ENCODE results near the gene VTA1. TPM values are rescaled to one million over a fixed set of nuclear protein-coding genes. Genes with fewer than 3 reads are reported as not detected.
"Not testable (repeated sequence)": the region's sequence is repeated elsewhere in the genome, so short reads cannot be mapped to it uniquely, and the experiment has no call there.

VTA1 gene
- polyA plus RNA-seq, 4 donors = 42.0 to 73.9 (median 47.1) TPM

- Histone ChIP-seq H3K4me1 (ENCODE audit: control insufficient read depth in 3 of 3, insufficient read depth in 2 of 3, low read depth in 1 of 3, low read length in 2 of 3) (no peaks in the 10 kb centered on the region), H3K4me3 (ENCODE audit: low read depth in 1 of 3, low read length in 3 of 3) (no peak overlapping the region), H3K27me3 (ENCODE audit: control insufficient read depth in 3 of 3, insufficient read depth in 3 of 3, low read length in 3 of 3) (no peaks in the 10 kb centered on the region), H3K9me3 (ENCODE audit: control insufficient read depth in 2 of 2, insufficient read depth in 1 of 2, low read depth in 1 of 2, low read length in 1 of 2) (peaks cover 0 to 3% of the 10 kb centered on the region in 2 donors), H3K27ac (ENCODE audit: low read depth in 1 of 3, low read length in 2 of 3) (no peak overlapping the region), H3K36me3 (ENCODE audit: control insufficient read depth in 3 of 3, insufficient read depth in 2 of 3, low read depth in 1 of 3, low read length in 3 of 3) (peaks cover 3 to 8% (median 4%) of the 10 kb centered on the region in 3 donors)
- FAIRE-seq (no peak), DNase-seq (no peak)
- WGBS, 3 donors = 83 to 96% (median 84%) methylated on average over 2 of the region's 2 CpGs
These were observed 71.4 kb downstream of the VTA1 start for GRCh38 chr6:142218446-142218845.

GRCh38 chr6:142222022-142222421 lies 75.0 kb downstream of the VTA1 start:
- Histone ChIP-seq H3K4me3 (ENCODE audit: low read depth in 1 of 3, low read length in 3 of 3) (no peak overlapping the region), H3K9me3 (ENCODE audit: control insufficient read depth in 2 of 2, insufficient read depth in 1 of 2, low read depth in 1 of 2, low read length in 1 of 2) (no peaks in the 10 kb centered on the region), H3K36me3 (ENCODE audit: control insufficient read depth in 3 of 3, insufficient read depth in 2 of 3, low read depth in 1 of 3, low read length in 3 of 3) (peaks cover 0 to 4% (median 2%) of the 10 kb centered on the region in 3 donors), H3K27ac (ENCODE audit: low read depth in 1 of 3, low read length in 2 of 3) (no peak overlapping the region), H3K4me1 (ENCODE audit: control insufficient read depth in 3 of 3, insufficient read depth in 2 of 3, low read depth in 1 of 3, low read length in 2 of 3) (no peaks in the 10 kb centered on the region), H3K27me3 (ENCODE audit: control insufficient read depth in 3 of 3, insufficient read depth in 3 of 3, low read length in 3 of 3) (no peaks in the 10 kb centered on the region)
- no peak for FAIRE-seq
- DNase-seq = no peak
- WGBS, 3 donors = 87 to 92% (median 92%) methylated on average over 6 of the region's 6 CpGs

GRCh38 chr6:142223938-142224337 lies 76.9 kb downstream of the VTA1 start:
- Histone ChIP-seq H3K27me3 (ENCODE audit: control insufficient read depth in 3 of 3, insufficient read depth in 3 of 3, low read length in 3 of 3) (no peaks in the 10 kb centered on the region), H3K9me3 (ENCODE audit: control insufficient read depth in 2 of 2, insufficient read depth in 1 of 2, low read depth in 1 of 2, low read length in 1 of 2) (peaks cover 0 to 5% of the 10 kb centered on the region in 2 donors), H3K27ac (ENCODE audit: low read depth in 1 of 3, low read length in 2 of 3) (no peak overlapping the region), H3K36me3 (ENCODE audit: control insufficient read depth in 3 of 3, insufficient read depth in 2 of 3, low read depth in 1 of 3, low read length in 3 of 3) (peaks cover 0 to 4% (median 0%) of the 10 kb centered on the region in 3 donors), H3K4me1 (ENCODE audit: control insufficient read depth in 3 of 3, insufficient read depth in 2 of 3, low read depth in 1 of 3, low read length in 2 of 3) (no peaks in the 10 kb centered on the region), H3K4me3 (ENCODE audit: low read depth in 1 of 3, low read length in 3 of 3) (no peak overlapping the region)
- WGBS, 3 donors = 75 to 88% (median 79%) methylated on average over 8 of the region's 8 CpGs
- no peak for FAIRE-seq
- no peak for DNase-seq

DNA sequence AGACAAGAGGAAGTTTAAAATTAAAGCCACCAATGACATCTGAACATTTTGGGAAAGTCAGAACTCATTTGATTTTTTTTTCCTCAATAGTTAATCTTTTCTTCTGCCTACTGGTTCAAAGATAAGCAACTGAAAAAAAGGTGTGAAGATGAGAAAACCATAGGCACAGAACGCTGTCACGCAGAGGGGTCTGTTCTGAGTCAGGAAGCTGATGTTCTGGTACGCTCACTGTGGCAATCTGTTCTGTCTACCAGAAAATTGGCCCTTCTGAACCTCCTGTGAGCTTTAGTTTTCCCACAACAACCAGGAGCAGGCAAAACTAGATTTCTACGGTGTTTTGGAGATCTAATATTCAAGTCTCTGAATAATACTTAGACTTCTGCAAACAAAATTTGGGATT lies 78.1 kb downstream of the VTA1 start:
- H3K27ac ChIP-seq (ENCODE audit: low read depth in 1 of 3, low read length in 2 of 3) = no peak overlapping the region
- no peaks in the 10 kb centered on the region for H3K4me1 ChIP-seq (ENCODE audit: control insufficient read depth in 3 of 3, insufficient read depth in 2 of 3, low read depth in 1 of 3, low read length in 2 of 3)
- peaks cover 0 to 3% (median 0%) of the 10 kb centered on the region in 3 donors for H3K36me3 ChIP-seq (ENCODE audit: control insufficient read depth in 3 of 3, insufficient read depth in 2 of 3, low read depth in 1 of 3, low read length in 3 of 3)
- no peak overlapping the region for H3K4me3 ChIP-seq (ENCODE audit: low read depth in 1 of 3, low read length in 3 of 3)
- no peak for DNase-seq
- WGBS, 3 donors = 75 to 91% (median 78%) methylated on average over 4 of the region's 4 CpGs
- no peaks in the 10 kb centered on the region for H3K27me3 ChIP-seq (ENCODE audit: control insufficient read depth in 3 of 3, insufficient read depth in 3 of 3, low read length in 3 of 3)
- FAIRE-seq = no peak
- H3K9me3 ChIP-seq (ENCODE audit: control insufficient read depth in 2 of 2, insufficient read depth in 1 of 2, low read depth in 1 of 2, low read length in 1 of 2) = peaks cover 0 to 5% of the 10 kb centered on the region in 2 donors

GRCh38 chr6:142225552-142225951 lies 78.5 kb downstream of the VTA1 start:
- H3K9me3 ChIP-seq (ENCODE audit: control insufficient read depth in 2 of 2, insufficient read depth in 1 of 2, low read depth in 1 of 2, low read length in 1 of 2) = peaks cover 0 to 5% of the 10 kb centered on the region in 2 donors
- WGBS, 3 donors = 71 to 73% (median 71%) methylated on average over 5 of the region's 5 CpGs
- H3K4me1 ChIP-seq (ENCODE audit: control insufficient read depth in 3 of 3, insufficient read depth in 2 of 3, low read depth in 1 of 3, low read length in 2 of 3) = no peaks in the 10 kb centered on the region
- no peaks in the 10 kb centered on the region for H3K27me3 ChIP-seq (ENCODE audit: control insufficient read depth in 3 of 3, insufficient read depth in 3 of 3, low read length in 3 of 3)
- DNase-seq (no peak), FAIRE-seq (no peak)
- no peak overlapping the region for H3K4me3 ChIP-seq (ENCODE audit: low read depth in 1 of 3, low read length in 3 of 3)
- no peak overlapping the region for H3K27ac ChIP-seq (ENCODE audit: low read depth in 1 of 3, low read length in 2 of 3)
- no peaks in the 10 kb centered on the region for H3K36me3 ChIP-seq (ENCODE audit: control insufficient read depth in 3 of 3, insufficient read depth in 2 of 3, low read depth in 1 of 3, low read length in 3 of 3)

DNA sequence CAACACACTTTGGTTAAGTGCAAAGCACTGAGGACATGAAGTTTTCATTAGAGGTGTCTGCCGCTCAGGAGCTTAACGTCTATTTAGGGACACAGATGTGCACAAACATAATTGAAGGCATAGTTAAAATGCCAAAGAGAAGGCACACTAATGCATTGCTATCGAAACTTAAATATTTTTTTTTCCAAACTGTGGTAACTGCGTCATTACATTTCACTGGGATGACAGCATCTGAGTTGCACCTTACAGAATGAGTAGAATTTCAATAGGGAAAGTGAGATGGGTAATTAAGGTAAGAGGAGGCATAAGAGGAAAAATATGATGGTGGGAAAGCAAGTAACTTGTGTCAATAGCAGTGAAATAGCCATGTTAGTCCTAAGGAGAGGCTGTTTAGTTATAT lies 79.7 kb downstream of the VTA1 start:
- FAIRE-seq = no peak
- Histone ChIP-seq H3K4me3 (ENCODE audit: low read depth in 1 of 3, low read length in 3 of 3) (no peak overlapping the region), H3K27ac (ENCODE audit: low read depth in 1 of 3, low read length in 2 of 3) (no peak overlapping the region), H3K4me1 (ENCODE audit: control insufficient read depth in 3 of 3, insufficient read depth in 2 of 3, low read depth in 1 of 3, low read length in 2 of 3) (no peaks in the 10 kb centered on the region), H3K27me3 (ENCODE audit: control insufficient read depth in 3 of 3, insufficient read depth in 3 of 3, low read length in 3 of 3) (no peaks in the 10 kb centered on the region), H3K9me3 (ENCODE audit: control insufficient read depth in 2 of 2, insufficient read depth in 1 of 2, low read depth in 1 of 2, low read length in 1 of 2) (peaks cover 0 to 5% of the 10 kb centered on the region in 2 donors), H3K36me3 (ENCODE audit: control insufficient read depth in 3 of 3, insufficient read depth in 2 of 3, low read depth in 1 of 3, low read length in 3 of 3) (no peaks in the 10 kb centered on the region)
- DNase-seq = no peak
- WGBS, 3 donors = 93 to 95% (median 94%) methylated on average over 4 of the region's 4 CpGs

GRCh38 chr6:142229518-142230270 lies 82.6 kb downstream of the VTA1 start:
- WGBS, 3 donors = 94 to 97% (median 95%) methylated on average over 6 of the region's 6 CpGs
- H3K4me3 ChIP-seq (ENCODE audit: low read depth in 1 of 3, low read length in 3 of 3); DNase-seq; H3K9me3 ChIP-seq (ENCODE audit: control insufficient read depth in 2 of 2, insufficient read depth in 1 of 2, low read depth in 1 of 2, low read length in 1 of 2); H3K27me3 ChIP-seq (ENCODE audit: control insufficient read depth in 3 of 3, insufficient read depth in 3 of 3, low read length in 3 of 3); H3K27ac ChIP-seq (ENCODE audit: low read depth in 1 of 3, low read length in 2 of 3); H3K36me3 ChIP-seq (ENCODE audit: control insufficient read depth in 3 of 3, insufficient read depth in 2 of 3, low read depth in 1 of 3, low read length in 3 of 3); H3K4me1 ChIP-seq (ENCODE audit: control insufficient read depth in 3 of 3, insufficient read depth in 2 of 3, low read depth in 1 of 3, low read length in 2 of 3); FAIRE-seq: not testable (repeated sequence)

DNA sequence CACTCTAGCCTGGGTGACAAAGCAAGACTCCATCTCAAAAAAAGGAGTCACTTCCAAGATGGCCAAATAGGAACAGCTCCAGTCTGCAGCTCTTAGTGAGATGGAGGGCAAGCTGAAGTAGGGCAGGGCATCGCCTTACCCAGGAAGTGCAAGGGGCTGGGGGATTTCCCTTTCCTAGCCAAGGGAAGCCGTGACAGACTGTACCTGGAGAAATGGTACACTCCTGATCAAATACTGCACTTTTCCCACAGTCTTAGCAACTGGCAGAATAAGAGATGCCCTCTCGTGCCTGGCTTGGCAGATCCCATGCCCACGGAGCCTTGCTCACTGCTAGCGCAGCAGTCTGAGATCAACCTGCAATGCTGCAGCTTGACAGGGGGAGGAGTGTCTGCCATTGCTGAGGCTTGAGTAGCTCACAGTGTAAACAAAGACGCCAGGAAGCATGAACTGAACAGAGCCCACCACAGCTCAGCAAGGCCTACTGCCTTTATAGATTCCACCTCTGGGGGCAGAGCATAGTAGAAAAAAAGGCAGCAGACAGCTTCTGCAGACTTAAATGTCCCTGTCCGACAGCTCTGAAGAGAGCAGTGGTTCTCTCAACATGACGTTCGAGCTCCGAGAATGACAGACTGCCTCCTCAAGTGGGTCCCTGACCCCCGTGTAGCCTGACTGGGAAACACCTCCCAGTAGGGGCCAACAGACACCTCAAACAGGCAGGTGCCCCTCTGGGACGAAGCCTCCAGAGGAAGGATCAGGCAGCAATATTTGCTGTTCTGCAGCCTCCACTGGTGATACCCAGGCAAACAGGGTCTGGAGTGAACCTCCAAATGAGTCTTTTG lies 85.4 kb downstream of the VTA1 start:
- H3K4me1 ChIP-seq (ENCODE audit: control insufficient read depth in 3 of 3, insufficient read depth in 2 of 3, low read depth in 1 of 3, low read length in 2 of 3); H3K4me3 ChIP-seq (ENCODE audit: low read depth in 1 of 3, low read length in 3 of 3); H3K9me3 ChIP-seq (ENCODE audit: control insufficient read depth in 2 of 2, insufficient read depth in 1 of 2, low read depth in 1 of 2, low read length in 1 of 2); FAIRE-seq; H3K36me3 ChIP-seq (ENCODE audit: control insufficient read depth in 3 of 3, insufficient read depth in 2 of 3, low read depth in 1 of 3, low read length in 3 of 3); H3K27ac ChIP-seq (ENCODE audit: low read depth in 1 of 3, low read length in 2 of 3); H3K27me3 ChIP-seq (ENCODE audit: control insufficient read depth in 3 of 3, insufficient read depth in 3 of 3, low read length in 3 of 3): not testable (repeated sequence)
- DNase-seq = peak; percentile 63 to 67
- 37 to 44% (median 38%) methylated on average over 12 of the region's 12 CpGs for WGBS, 3 donors
